Stimulated activated CD4-positive, alpha-beta T cell treated with anti-CD3 and anti-CD28 coated beads, Interleukin-1b, Interleukin-23, amount 100 ng/mL, for 4 hours (primary cell): ENCODE results near the gene ALK.
"Not testable (repeated sequence)": the region's sequence is repeated elsewhere in the genome, so short reads cannot be mapped to it uniquely, and the experiment has no call there.

Experiments
- DNase-seq, 2 donors: peaks; one replicate each; pipeline ENCODE4 v3.0.0-alpha.2; 2020; ENCODE audit warnings: low read depth in 2 of 2

Gene ALK

GRCh38 chr2:29247336-29247914, 674.0 kb downstream of the ALK start:
- no peak for DNase-seq

- DNase-seq = no peak
Measured at GRCh38 chr2:29246383-29247300, 674.7 kb downstream of the ALK start.

- no peak for DNase-seq
Measured at GRCh38 chr2:29245742-29246382, 675.5 kb downstream of the ALK start.

GRCh38 chr2:29245035-29245741, 676.2 kb downstream of the ALK start:
- not testable (repeated sequence) for DNase-seq

GRCh38 chr2:29242621-29243375, 678.6 kb downstream of the ALK start:
- no peak for DNase-seq

- no peak for DNase-seq
Measured at GRCh38 chr2:29241955-29242565, 679.3 kb downstream of the ALK start.

- DNase-seq = no peak
Measured at GRCh38 chr2:29241341-29241740, 680.0 kb downstream of the ALK start.

GRCh38 chr2:29240601-29241000, 680.8 kb downstream of the ALK start:
- DNase-seq = no peak

GRCh38 chr2:29239209-29239960, 682.0 kb downstream of the ALK start:
- no peak for DNase-seq

- DNase-seq = no peak
Measured at GRCh38 chr2:29238497-29238896, 682.9 kb downstream of the ALK start.

- DNase-seq = no peak
Measured at GRCh38 chr2:29236074-29236473, 685.3 kb downstream of the ALK start.

GRCh38 chr2:29235411-29235810, 686.0 kb downstream of the ALK start:
- DNase-seq = no peak

GRCh38 chr2:29233428-29233827, 688.0 kb downstream of the ALK start:
- no peak for DNase-seq

- DNase-seq = no peak
Measured at GRCh38 chr2:29232041-29232440, 689.3 kb downstream of the ALK start.

GRCh38 chr2:29229640-29230039, 691.7 kb downstream of the ALK start:
- DNase-seq = no peak

GRCh38 chr2:29228947-29229346, 692.4 kb downstream of the ALK start:
- no peak for DNase-seq

- no peak for DNase-seq
Measured at GRCh38 chr2:29227935-29228675, 693.3 kb downstream of the ALK start.

GRCh38 chr2:29226808-29227207, 694.6 kb downstream of the ALK start:
- no peak for DNase-seq

- no peak for DNase-seq
Measured at GRCh38 chr2:29226375-29226774, 695.0 kb downstream of the ALK start.

GRCh38 chr2:29225814-29226213, 695.6 kb downstream of the ALK start:
- DNase-seq = no peak
